NCI-H345 (cell line): ENCODE results near the gene MYH3.
A peak's percentile ranks its signal among the peaks of the same experiment; 100 is the strongest.
"Not testable (repeated sequence)": the region's sequence is repeated elsewhere in the genome, so short reads cannot be mapped to it uniquely, and the experiment has no call there.

ENCODE experiments used
- DNase-seq: peaks from one replicate; lab custom pipeline; 2025; lab: John Stamatoyannopoulos, UW

The MYH3 gene

GRCh38 chr17:10657148-10657547 is at the start of gene MYH3:
Gene MYH3, minus strand, starts transcription at chr17:10657309. Its CDS starts 2,245 bp downstream, at chr17:10655064.
- DNase-seq: no peak

GRCh38 chr17:10705727-10706126 is 48.6 kb upstream of the MYH3 start:
- DNase-seq: no peak

GRCh38 chr17:10702574-10702973 is 45.5 kb upstream of the MYH3 start:
- no peak for DNase-seq

GRCh38 chr17:10699856-10700255 is 42.7 kb upstream of the MYH3 start:
- no peak for DNase-seq

- no peak for DNase-seq
These were observed 41.1 kb upstream of the MYH3 start for GRCh38 chr17:10698096-10698818.

- peak; percentile 88 for DNase-seq
These were observed 40.3 kb upstream of the MYH3 start, which contains the start of the genes ADPRM and SCO1 for GRCh38 chr17:10697092-10698081. Gene ADPRM, plus strand, starts transcription at chr17:10697594. Its CDS starts 7,333 bp downstream, at chr17:10704927. Gene SCO1, minus strand, starts transcription at chr17:10697533. Its CDS starts 26 bp downstream, at chr17:10697507.

GRCh38 chr17:10695875-10696407 is 38.8 kb upstream of the MYH3 start:
- not testable (repeated sequence) for DNase-seq

- no peak for DNase-seq
These were observed 30.4 kb upstream of the MYH3 start for GRCh38 chr17:10687499-10687898.

GRCh38 chr17:10683853-10684252 is 26.7 kb upstream of the MYH3 start:
- no peak for DNase-seq

- no peak for DNase-seq
These were observed 24.8 kb upstream of the MYH3 start for GRCh38 chr17:10681866-10682446.

GRCh38 chr17:10674704-10675103 is 17.6 kb upstream of the MYH3 start:
- DNase-seq: no peak

- DNase-seq: no peak
These were observed 16.2 kb upstream of the MYH3 start for GRCh38 chr17:10673312-10673711.

- no peak for DNase-seq
These were observed 11.7 kb upstream of the MYH3 start for GRCh38 chr17:10668775-10669174.

- no peak for DNase-seq
These were observed 9.8 kb upstream of the MYH3 start for GRCh38 chr17:10666906-10667305.

GRCh38 chr17:10664571-10664970 is 7.5 kb upstream of the MYH3 start:
- no peak for DNase-seq

- DNase-seq: no peak
These were observed 6.1 kb upstream of the MYH3 start for GRCh38 chr17:10663231-10663630.

GRCh38 chr17:10661437-10661836 is 4.3 kb upstream of the MYH3 start:
- no peak for DNase-seq

- no peak for DNase-seq
These were observed 770 bp upstream of the MYH3 start for GRCh38 chr17:10657879-10658278.

- DNase-seq: no peak
These were observed 3.1 kb downstream of the MYH3 start for GRCh38 chr17:10653987-10654386.

- no peak for DNase-seq
These were observed 4.0 kb downstream of the MYH3 start for GRCh38 chr17:10652984-10653659.

- no peak for DNase-seq
These were observed 5.2 kb downstream of the MYH3 start for GRCh38 chr17:10651927-10652326.

- no peak for DNase-seq
These were observed 7.5 kb downstream of the MYH3 start for GRCh38 chr17:10649602-10650001.
